ENCODE measurements around the gene SLC35A4.
"Not testable (repeated sequence)": the region's sequence is repeated elsewhere in the genome, so short reads cannot be mapped to it uniquely, and the experiment has no call there.

The SLC35A4 gene

GRCh38 chr5:140591747-140592372 lies 27.2 kb downstream of the SLC35A4 start:
- peak; percentile 54 for DNase-seq

- DNase-seq = not testable (repeated sequence)
Measured at GRCh38 chr5:140593070-140593469, 28.4 kb downstream of the SLC35A4 start.

- no peak for DNase-seq
Measured at GRCh38 chr5:140594169-140594568, 29.5 kb downstream of the SLC35A4 start.

- DNase-seq = no peak
Measured at GRCh38 chr5:140595538-140596300, 31.1 kb downstream of the SLC35A4 start.

- DNase-seq = no peak
Measured at GRCh38 chr5:140596321-140596741, 31.7 kb downstream of the SLC35A4 start.

- no peak for DNase-seq
Measured at GRCh38 chr5:140598836-140599235, 34.2 kb downstream of the SLC35A4 start.

GRCh38 chr5:140600096-140600495 lies 35.5 kb downstream of the SLC35A4 start:
- no peak for DNase-seq

GRCh38 chr5:140602147-140602546 lies 37.5 kb downstream of the SLC35A4 start:
- DNase-seq = peak; percentile 17

GRCh38 chr5:140603446-140603698 lies 38.7 kb downstream of the SLC35A4 start:
- not testable (repeated sequence) for DNase-seq

- no peak for DNase-seq
Measured at GRCh38 chr5:140603734-140604133, 39.1 kb downstream of the SLC35A4 start.

- no peak for DNase-seq
Measured at GRCh38 chr5:140605879-140606278, 41.3 kb downstream of the SLC35A4 start.

- no peak for DNase-seq
Measured at GRCh38 chr5:140607031-140607430, 42.4 kb downstream of the SLC35A4 start.

- DNase-seq = no peak
Measured at GRCh38 chr5:140608722-140609121, 44.1 kb downstream of the SLC35A4 start.

- no peak for DNase-seq
Measured at GRCh38 chr5:140609126-140609525, 44.5 kb downstream of the SLC35A4 start.

- no peak for DNase-seq
Measured at GRCh38 chr5:140611020-140611521, 46.4 kb downstream of the SLC35A4 start.
